HG03442 (cell line): Measurements from ENCODE around the gene TEKT5.

ENCODE experiments used
- ATAC-seq: cut with Tn5 transposase; IDR thresholded peaks from one replicate; pipeline ENCODE4 v1.9.1; 2021; ENCODE audit warnings: mild to moderate bottlenecking, moderate library complexity; ENCODE audit not compliant: unreplicated experiment

TEKT5 gene

GRCh38 chr16:10612649-10613179 is 82.0 kb downstream of the TEKT5 start:
- no peak for ATAC-seq

DNA sequence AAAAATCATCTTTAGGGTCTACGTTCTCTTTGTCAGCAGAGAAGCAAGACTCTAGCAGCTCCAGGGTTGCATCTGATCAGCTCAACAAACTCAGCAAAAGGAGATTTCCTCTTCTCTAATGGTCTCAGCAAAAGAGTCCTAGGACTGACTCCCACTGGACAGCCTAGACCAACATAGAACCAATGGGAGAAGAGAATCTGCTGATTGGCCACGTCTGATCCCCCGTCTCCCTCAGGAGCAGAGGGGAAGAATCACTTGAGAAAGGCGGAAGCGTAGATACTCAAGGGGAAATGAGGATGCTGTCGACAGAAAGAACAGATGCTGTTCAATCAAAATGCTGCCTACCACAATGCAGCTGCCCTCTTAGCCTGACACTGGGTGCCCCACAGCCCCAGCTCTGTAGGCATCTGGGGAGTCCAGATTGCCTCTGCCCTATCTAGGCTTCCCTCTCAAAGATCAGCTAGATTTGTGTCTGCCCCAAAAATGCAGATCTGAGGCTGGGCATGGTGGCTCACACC is 82.8 kb downstream of the TEKT5 start:
- no peak for ATAC-seq

GRCh38 chr16:10610499-10611184 is 84.1 kb downstream of the TEKT5 start:
- ATAC-seq, result no peak

DNA sequence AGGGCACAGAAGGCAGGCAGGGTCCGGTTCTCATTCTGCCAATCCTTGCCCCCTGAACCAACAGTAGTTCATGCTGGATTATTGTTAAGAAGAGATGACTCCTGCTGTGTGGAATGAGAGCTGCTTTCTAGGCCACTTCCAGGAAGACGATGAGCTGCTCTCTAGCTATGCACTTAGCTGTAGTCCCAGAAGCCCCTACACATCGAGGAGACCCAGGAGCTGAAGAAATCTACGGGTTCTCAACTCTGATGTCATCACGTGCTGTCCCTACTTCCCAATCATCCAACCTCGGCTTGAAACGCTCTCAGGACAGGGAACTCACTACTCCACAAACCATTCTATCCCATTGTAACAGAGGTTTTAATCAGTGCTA is 85.3 kb downstream of the TEKT5 start:
- ATAC-seq, result no peak

- no peak for ATAC-seq
These were observed 85.9 kb downstream of the TEKT5 start for GRCh38 chr16:10608687-10609401.

- ATAC-seq, result no peak
These were observed 87.6 kb downstream of the TEKT5 start for GRCh38 chr16:10607157-10607556.

GRCh38 chr16:10606607-10607006 is 88.1 kb downstream of the TEKT5 start:
- no peak for ATAC-seq

- ATAC-seq, result no peak
These were observed 89.1 kb downstream of the TEKT5 start for GRCh38 chr16:10605636-10606035.

DNA sequence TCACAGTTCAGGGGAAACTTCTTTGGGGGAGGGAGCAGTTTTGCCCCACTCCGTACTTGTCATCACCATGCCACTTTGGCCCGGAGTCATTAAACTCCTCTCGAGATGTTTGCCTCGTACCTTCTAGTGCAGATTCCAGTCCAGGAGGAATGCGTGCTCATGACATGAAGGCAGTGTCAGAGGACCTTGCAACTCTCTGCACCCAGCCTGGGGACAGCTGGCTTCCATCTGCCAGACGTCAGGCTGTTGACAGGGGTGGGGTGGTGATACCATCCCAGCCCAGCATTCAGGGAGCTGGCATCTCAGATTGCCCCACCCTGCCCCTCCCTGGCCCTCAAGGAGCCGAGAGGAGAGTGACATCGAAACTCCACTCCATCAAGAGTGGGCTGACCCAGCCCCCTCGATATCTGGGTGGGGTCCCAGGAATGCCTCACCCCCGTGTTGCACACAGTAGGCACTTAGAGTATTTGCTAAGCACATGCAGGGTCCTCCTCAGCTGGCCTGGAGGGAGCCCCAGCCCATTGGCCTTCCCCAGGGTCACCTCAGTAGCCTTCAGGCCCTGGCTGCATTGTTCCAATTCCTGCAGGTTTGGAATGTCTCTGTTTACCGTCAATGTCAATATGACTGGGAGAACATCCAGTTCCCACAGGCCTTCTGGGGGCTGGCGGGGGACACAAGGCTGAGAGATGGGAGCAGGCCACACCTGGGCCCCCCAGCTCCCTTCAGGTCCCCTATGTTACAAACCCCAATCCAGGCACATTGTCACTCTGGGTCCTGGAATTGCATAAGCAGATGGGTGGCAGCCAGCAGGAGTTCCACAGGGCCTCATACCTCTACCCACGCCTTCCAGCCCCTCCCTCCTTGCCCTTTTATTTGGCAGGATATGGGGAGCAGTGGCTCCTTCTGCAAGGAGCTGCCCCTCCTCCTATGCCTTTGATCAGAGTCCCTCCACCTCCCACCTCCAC is 93.0 kb downstream of the TEKT5 start:
- ATAC-seq, result no peak

DNA sequence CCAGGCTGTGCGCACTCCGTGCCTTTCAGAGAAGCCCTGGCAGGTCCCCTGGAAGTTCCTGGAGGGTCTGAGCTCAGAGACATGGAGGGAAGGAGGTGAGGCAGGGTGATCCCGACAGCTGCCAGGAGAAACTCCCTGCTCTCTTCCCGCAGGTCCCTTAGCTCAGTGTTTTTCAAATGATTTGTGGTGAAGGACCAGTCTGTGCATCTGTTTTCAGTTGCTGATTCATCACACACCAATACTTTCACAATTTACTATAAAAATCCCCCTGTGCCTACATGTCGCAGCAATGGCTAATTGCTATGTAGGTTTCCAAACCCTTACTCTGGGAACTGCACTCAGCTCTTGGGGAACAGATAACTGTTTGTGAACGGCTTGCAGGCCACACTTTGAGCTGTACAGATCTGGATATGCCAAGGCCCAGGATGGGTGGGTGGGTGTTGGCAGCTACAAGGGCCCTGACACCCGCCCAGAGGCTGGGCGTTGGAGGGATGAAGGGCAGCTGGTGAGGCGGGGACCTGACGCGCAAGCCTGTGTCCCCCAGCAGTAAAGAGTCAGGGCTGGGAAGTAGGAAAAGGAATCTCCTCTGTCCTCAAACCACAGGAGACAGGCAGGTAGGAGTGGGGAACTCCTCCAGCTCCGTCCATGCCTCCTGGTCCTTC is 93.8 kb downstream of the TEKT5 start:
- no peak for ATAC-seq

DNA sequence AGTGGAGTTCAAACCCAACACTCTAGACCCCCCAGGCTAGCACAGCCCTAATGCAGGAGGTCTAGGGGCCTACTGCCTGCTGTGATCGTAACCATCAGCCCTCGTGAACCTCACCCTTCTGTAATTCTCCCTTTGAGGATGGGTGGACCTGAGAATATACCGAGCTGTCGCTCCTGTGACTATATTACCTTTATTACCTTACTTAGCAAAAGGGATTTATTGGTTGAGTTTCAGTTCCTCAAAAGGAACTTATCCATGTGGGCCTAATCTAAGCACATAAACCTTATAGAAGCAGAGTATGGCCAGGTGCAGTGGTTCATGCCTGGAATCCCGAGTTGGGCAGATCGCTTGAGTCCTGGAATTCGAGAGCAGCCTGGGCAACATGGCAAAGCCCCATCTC is 95.1 kb downstream of the TEKT5 start:
- ATAC-seq, result no peak

DNA sequence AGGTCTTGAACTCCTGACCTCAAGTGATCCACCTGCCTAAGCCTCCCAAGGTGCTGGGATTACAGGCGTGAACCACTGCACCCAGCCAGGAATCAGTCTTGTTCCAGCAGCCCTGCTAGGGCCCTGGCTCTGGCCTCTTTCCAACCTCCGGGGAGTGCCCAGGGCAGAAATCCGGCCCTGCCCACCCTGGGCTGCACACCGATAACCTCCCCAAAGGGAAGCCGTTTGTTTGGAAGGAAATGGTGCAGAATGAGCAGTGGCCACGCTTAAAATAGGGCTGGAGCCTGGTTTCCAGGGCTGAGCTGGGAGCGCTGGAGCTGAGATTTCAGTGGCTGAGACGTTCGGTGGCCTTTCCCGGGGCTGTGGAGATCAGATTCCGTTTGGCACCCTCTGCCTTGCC is 96.6 kb downstream of the TEKT5 start:
- no peak for ATAC-seq

GRCh38 chr16:10597187-10597601 is 97.5 kb downstream of the TEKT5 start:
- ATAC-seq, result no peak

DNA sequence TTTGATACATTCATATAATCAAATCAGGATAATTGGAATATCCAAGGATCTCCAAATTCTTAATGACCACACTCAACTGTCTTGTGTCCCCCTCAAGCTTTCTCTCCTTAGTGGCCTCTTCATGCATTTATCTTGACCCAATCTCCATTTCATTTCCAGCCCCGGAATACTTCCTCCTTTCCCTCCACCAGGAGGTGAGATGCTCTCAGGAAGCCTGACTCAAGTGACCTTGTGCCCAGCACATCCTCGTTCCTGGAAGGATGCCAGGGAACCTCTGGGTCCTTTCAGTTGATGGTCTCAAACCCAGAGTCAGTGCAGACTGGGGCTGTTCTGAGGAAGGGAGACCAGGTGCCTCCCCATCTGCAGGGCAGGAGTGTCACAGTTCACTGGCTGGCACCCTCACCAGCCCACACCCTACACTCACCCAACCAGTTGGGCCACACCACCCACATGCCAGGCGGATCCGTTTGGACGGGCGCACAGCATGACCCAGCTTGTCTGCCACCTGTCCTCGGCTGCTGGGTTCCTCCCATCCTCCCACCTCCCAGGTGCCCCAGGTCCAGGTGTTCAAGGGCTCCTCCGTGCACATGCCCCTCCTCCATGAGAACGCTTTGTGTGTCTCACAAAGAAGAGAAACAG is 100.3 kb downstream of the TEKT5 start:
- ATAC-seq, result no peak

- no peak for ATAC-seq
These were observed 102.1 kb downstream of the TEKT5 start for GRCh38 chr16:10592611-10593010.

DNA sequence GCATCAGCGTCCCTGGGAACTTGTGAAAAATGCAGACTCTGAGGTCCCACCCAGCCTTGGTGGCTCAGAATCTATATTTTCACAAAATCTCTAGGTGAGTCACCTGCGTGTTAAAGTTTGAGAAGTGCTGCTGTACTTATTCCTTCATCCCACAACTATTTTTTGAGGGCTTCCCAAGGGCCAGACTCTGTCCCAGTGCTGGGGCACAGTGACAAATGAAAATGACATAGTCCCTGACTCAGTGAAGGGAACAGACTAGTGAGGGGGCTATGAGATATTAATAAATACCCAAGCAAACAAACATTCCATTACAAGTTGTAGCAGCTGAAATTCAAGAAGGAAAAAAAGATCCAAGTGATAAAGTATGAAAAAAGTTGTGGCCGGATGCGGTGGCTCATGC is 104.4 kb downstream of the TEKT5 start:
- ATAC-seq, result no peak

GRCh38 chr16:10589109-10589508 is 105.6 kb downstream of the TEKT5 start:
- ATAC-seq, result no peak

- no peak for ATAC-seq
These were observed 107.1 kb downstream of the TEKT5 start for GRCh38 chr16:10587622-10588021.

GRCh38 chr16:10584981-10585438 is 109.7 kb downstream of the TEKT5 start:
- no peak for ATAC-seq

- no peak for ATAC-seq
These were observed 111.5 kb downstream of the TEKT5 start for GRCh38 chr16:10583269-10583668.
